GM21526 (cell line): Measurements from ENCODE around the gene SIK3.

Experiments
- ATAC-seq: cut with Tn5 transposase; IDR thresholded peaks from one replicate; pipeline ENCODE4 v1.9.1; 2021; ENCODE audit warnings: moderate library complexity; ENCODE audit not compliant: unreplicated experiment, low FRiP score

Gene SIK3

GRCh38 chr11:116976941-116977570 is 121.2 kb downstream of the SIK3 start:
- ATAC-seq = no peak

- no peak for ATAC-seq
Measured at GRCh38 chr11:116975661-116976060, 122.6 kb downstream of the SIK3 start.

GRCh38 chr11:116973270-116973669 is 125.0 kb downstream of the SIK3 start:
- no peak for ATAC-seq

- ATAC-seq = no peak
Measured at GRCh38 chr11:116972691-116973090, 125.5 kb downstream of the SIK3 start.

- no peak for ATAC-seq
Measured at GRCh38 chr11:116970485-116971292, 127.5 kb downstream of the SIK3 start.

- ATAC-seq = no peak
Measured at GRCh38 chr11:116969694-116970093, 128.5 kb downstream of the SIK3 start.

- no peak for ATAC-seq
Measured at GRCh38 chr11:116964269-116964668, 134.0 kb downstream of the SIK3 start.

- no peak for ATAC-seq
Measured at GRCh38 chr11:116963813-116964212, 134.4 kb downstream of the SIK3 start.

- ATAC-seq = no peak
Measured at GRCh38 chr11:116962108-116962507, 136.1 kb downstream of the SIK3 start.

GRCh38 chr11:116960930-116961329 is 137.3 kb downstream of the SIK3 start:
- ATAC-seq = no peak

- ATAC-seq = no peak
Measured at GRCh38 chr11:116958246-116958645, 140.0 kb downstream of the SIK3 start.

GRCh38 chr11:116955949-116956348 is 142.3 kb downstream of the SIK3 start:
- no peak for ATAC-seq

- no peak for ATAC-seq
Measured at GRCh38 chr11:116955548-116955947, 142.7 kb downstream of the SIK3 start.

- ATAC-seq = no peak
Measured at GRCh38 chr11:116953530-116954285, 144.5 kb downstream of the SIK3 start.

GRCh38 chr11:116951762-116952161 is 146.5 kb downstream of the SIK3 start:
- no peak for ATAC-seq

GRCh38 chr11:116950210-116950609 is 148.0 kb downstream of the SIK3 start:
- no peak for ATAC-seq

- no peak for ATAC-seq
Measured at GRCh38 chr11:116948391-116948790, 149.8 kb downstream of the SIK3 start.

- ATAC-seq = no peak
Measured at GRCh38 chr11:116946414-116946813, 151.8 kb downstream of the SIK3 start.

- ATAC-seq = no peak
Measured at GRCh38 chr11:116939499-116939898, 158.7 kb downstream of the SIK3 start.

- no peak for ATAC-seq
Measured at GRCh38 chr11:116938471-116939070, 159.7 kb downstream of the SIK3 start.
